ENCODE measurements around the gene TSHZ1.
"Not testable (repeated sequence)": the region's sequence is repeated elsewhere in the genome, so short reads cannot be mapped to it uniquely, and the experiment has no call there.

The TSHZ1 gene

DNA sequence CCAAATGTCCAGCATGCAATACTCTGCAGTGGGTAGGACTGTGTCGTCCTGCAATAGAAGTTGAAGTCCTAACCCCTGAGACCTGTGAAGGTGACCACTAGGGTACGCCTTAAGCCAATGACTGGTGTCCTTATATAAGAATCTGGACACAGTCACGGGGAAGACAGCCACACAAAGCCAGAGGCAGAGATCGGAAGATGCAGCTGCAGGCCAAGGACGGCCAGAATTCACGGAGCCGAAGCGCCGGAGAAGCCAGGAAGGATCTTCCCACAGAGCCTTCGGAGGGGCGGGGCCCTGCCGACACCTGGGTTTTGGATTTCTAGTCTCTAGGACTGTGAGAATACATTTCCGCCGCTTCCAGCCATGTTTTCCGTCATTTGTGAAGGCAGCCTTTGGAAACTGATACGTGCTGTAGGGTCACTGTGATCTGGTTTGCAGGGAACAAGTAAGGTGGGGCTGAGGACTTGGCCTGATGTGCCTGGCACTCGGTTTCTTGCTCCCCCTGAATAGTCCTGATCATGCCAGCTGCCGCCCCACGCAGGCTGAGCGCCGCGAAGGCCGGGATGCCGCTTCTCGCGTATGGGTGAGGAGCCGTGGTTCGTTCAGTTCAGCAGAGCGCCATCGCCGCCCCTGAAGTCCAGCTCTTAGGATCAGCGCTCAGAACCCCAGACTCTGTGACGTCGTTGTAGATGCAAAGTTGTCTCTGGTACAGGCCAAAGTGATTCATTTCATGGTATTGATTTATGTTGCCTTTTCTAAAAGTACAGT lies 40.4 kb upstream of the TSHZ1 start:
- no peaks in the 10 kb centered on the region for H3K36me3 ChIP-seq (replicated peaks)
- H3K4me3 ChIP-seq, result no peak overlapping the region
- H3K4me1 ChIP-seq, result no peaks in the 10 kb centered on the region
- H3K27me3 ChIP-seq (ENCODE audit: low read depth), result no peaks in the 10 kb centered on the region
- no peak for DNase-seq (ENCODE audit: low spot score in 2 of 2)
- H3K9me3 ChIP-seq, result no peaks in the 10 kb centered on the region
- in situ Hi-C loops (cut with MboI; ENCODE audit: low sequenced_read_pairs), result no loop called here

DNA sequence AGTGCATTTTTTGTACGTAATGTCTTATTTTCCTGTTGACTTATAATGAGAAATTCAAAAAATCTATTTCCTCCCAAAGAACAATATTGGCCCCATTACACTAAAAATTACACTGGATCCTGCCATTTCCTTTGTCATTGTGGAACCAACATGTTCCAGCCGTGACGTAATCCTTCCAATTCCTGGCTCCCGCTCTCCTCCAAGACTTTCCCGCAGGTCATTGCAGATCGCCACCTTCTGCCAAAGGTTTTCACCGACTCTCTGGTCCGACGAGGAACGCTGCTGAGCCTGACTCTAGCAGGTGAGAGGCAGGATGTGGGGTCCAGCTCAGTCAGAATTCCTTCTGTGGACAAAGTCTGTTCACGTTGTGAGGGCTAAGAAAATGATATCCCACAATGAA lies 39.7 kb upstream of the TSHZ1 start:
- Histone ChIP-seq H3K9me3 (no peaks in the 10 kb centered on the region), H3K27me3 (ENCODE audit: low read depth) (no peaks in the 10 kb centered on the region), H3K36me3 (replicated peaks) (no peaks in the 10 kb centered on the region), H3K4me1 (no peaks in the 10 kb centered on the region), H3K4me3 (no peak overlapping the region)
- in situ Hi-C loops (cut with MboI; ENCODE audit: low sequenced_read_pairs), result no loop called here
- no peak for DNase-seq (ENCODE audit: low spot score in 2 of 2)

DNA sequence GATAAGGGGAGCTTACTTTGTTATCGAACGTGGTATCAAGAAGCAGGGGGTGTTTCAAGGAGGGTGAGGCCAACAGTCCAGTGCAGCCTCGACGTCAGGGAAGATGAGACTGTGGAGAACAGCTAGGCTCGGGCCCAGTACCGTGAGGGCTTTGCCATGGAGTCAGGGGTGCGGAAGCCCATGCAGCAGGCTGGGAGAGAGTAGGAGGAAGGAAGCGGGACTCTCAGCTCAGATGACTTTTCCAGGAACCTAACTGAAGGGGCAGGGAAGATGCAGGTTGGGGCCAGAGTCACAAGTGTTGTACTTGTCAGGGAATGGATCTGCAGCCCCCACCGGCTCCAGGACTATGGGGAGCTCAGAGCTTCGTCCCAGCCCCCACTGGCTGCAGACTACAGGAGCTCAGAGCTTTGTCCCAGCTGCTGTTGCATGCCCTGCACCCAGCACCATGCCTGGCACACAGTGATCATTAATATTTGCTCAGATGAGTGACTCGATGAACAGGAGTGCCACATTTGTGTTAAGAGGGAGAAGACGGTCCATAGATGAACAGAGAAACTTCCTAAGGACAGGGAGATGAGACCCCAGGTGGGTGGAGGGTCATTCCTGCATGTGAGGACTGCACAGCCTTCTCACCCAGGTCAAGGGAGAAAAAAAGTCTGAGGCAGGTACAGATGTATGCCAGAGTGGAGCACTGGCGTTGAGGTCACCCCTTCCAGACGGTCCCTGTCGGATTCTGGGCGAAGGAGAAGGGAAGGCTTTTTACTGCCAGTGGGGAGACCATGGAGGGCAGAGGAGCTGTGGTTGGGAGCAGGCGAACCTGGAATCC lies 38.1 kb upstream of the TSHZ1 start:
- Histone ChIP-seq H3K9me3 (no peaks in the 10 kb centered on the region), H3K4me1 (no peaks in the 10 kb centered on the region), H3K27me3 (ENCODE audit: low read depth) (no peaks in the 10 kb centered on the region), H3K36me3 (replicated peaks) (no peaks in the 10 kb centered on the region), H3K4me3 (no peak overlapping the region)
- in situ Hi-C loops (cut with MboI; ENCODE audit: low sequenced_read_pairs), result no loop called here
- DNase-seq (ENCODE audit: low spot score in 2 of 2), result no peak

DNA sequence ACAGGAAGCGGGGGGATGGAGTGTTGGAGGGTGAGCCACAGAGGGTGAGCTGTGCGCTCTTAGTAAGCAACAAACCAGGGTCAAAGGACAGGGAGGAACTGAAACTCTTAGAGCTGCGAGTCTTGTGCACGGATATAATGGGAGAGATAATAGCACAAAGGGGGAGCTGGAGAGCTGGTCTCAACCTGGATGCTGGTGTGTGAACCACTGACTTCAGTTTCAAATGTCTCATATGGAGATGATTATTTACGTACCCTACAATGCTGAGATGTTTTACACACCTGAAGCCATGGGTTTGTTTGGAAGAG lies 37.5 kb upstream of the TSHZ1 start:
- in situ Hi-C loops (cut with MboI; ENCODE audit: low sequenced_read_pairs), result no loop called here
- Histone ChIP-seq H3K27me3 (ENCODE audit: low read depth) (no peaks in the 10 kb centered on the region), H3K4me1 (no peaks in the 10 kb centered on the region), H3K36me3 (replicated peaks) (no peaks in the 10 kb centered on the region), H3K9me3 (no peaks in the 10 kb centered on the region), H3K4me3 (no peak overlapping the region)
- no peak for DNase-seq (ENCODE audit: low spot score in 2 of 2)

DNA sequence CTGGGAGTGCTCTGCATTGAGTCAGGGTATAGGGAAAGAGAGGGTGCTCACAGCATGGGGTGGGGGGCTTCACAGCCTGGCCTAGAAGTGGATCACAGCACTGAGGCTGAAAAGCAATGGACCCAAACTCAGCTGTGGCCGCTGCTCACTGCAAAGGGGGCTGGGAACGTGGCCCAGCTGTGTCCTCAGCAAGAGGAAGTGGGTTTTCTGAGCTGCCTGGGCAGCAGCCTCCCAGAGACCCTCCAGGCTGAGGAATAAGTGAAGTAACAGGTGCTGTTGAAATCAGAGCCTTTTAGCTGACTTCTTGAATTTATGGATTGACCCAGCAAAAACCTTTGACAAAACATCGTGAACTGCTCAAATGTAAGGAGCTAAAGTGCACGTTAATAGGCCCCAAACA lies 36.9 kb upstream of the TSHZ1 start:
- Histone ChIP-seq H3K9me3 (no peaks in the 10 kb centered on the region), H3K4me3 (no peak overlapping the region), H3K4me1 (no peaks in the 10 kb centered on the region), H3K27me3 (ENCODE audit: low read depth) (no peaks in the 10 kb centered on the region), H3K36me3 (replicated peaks) (no peaks in the 10 kb centered on the region)
- in situ Hi-C loops (cut with MboI; ENCODE audit: low sequenced_read_pairs), result no loop called here
- DNase-seq (ENCODE audit: low spot score in 2 of 2), result no peak

DNA sequence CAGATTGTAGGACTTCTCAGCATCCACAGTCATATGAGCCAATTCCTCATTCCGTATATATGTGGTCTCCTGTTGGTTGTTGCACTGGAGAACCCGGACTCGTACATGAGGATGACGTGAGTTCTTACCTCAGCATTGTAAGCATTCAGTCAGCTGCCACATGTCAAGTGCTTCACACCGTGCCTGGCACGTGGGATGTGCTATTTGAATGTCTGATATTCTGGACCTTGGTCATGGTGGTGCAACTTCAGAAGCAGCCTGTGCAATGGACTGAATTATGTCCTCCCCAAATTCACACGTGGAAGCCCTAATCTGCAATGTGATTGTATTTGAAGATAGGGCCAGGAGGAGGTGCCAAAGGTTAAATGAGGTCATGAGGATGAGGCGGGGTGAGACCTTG lies 33.7 kb upstream of the TSHZ1 start:
- H3K36me3 ChIP-seq (replicated peaks), result no peaks in the 10 kb centered on the region
- H3K4me1 ChIP-seq, result no peaks in the 10 kb centered on the region
- no peaks in the 10 kb centered on the region for H3K27me3 ChIP-seq (ENCODE audit: low read depth)
- DNase-seq (ENCODE audit: low spot score in 2 of 2), result no peak
- in situ Hi-C loops (cut with MboI; ENCODE audit: low sequenced_read_pairs), result loop anchor here (25.0 kb wide), 1 partner anchor 310 kb away; no protein-coding TSS in a partner anchor
- H3K9me3 ChIP-seq, result no peaks in the 10 kb centered on the region
- H3K4me3 ChIP-seq, result no peak overlapping the region

DNA sequence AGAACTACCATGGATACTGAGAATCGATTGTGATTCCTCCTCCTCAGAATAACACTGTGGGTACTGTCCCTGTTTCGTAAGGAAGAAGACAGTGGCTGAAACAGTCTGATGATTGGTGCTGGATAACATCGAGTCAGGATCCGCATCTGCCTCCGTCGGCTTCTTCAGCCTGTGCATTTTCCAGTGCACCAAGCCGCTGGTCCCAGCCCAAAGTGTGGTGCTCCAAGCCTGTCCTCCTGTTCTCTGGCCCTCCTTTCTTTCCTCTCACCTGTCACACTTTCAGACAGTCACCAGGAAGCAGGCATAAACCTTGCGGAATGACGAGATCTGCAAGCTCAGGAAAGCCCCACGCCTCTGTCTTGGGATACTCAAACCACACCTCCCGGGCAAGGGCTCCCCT lies 32.2 kb upstream of the TSHZ1 start:
- no peaks in the 10 kb centered on the region for H3K4me1 ChIP-seq
- in situ Hi-C loops (cut with MboI; ENCODE audit: low sequenced_read_pairs), result loop anchor here (25.0 kb wide), 1 partner anchor 309 kb away; no protein-coding TSS in a partner anchor
- no peak for DNase-seq (ENCODE audit: low spot score in 2 of 2)
- no peaks in the 10 kb centered on the region for H3K27me3 ChIP-seq (ENCODE audit: low read depth)
- H3K9me3 ChIP-seq, result no peaks in the 10 kb centered on the region
- H3K4me3 ChIP-seq, result no peak overlapping the region
- H3K36me3 ChIP-seq (replicated peaks), result no peaks in the 10 kb centered on the region

DNA sequence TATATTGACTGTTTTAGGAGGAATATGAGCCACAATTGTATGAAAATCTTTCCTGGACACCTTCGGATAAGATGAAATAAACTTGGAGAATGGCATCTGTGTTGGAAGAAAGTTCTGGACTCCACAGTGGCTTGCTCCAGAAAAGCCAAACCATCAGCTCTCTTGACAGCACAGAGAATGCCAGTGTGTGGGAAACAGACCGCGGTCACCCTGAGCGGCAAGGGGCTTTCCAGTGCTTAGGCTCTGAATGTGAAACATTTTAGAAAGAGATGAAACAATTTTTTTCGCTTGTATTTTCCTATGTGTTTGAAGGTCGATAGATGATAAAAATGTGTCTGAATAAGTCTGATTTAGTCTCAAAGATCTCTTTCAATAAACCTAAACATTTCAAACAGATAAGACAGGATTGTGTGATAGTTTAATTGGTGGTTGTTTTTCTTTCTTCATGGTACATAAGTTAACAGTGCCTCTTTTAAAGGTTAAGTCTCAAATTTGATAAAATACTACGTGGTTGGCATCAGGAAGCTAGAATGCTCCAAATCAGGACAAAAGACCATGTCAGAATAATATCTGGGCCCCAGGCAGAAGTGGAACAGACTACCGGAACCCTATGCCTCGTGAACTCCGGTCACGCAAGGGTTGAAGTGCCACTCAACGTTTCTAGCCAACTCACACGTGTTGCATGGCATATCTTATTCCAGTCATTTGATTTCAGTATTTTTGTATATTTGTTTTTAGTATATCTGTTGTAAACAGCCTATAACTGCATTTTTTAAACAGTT lies 30.6 kb upstream of the TSHZ1 start:
- Histone ChIP-seq H3K4me3 (no peak overlapping the region), H3K36me3 (replicated peaks) (no peaks in the 10 kb centered on the region), H3K27me3 (ENCODE audit: low read depth) (no peaks in the 10 kb centered on the region), H3K9me3 (no peaks in the 10 kb centered on the region), H3K4me1 (no peaks in the 10 kb centered on the region)
- in situ Hi-C loops (cut with MboI; ENCODE audit: low sequenced_read_pairs), result loop anchor here (25.0 kb wide), 1 partner anchor 307 kb away; no protein-coding TSS in a partner anchor
- no peak for DNase-seq (ENCODE audit: low spot score in 2 of 2)

DNA sequence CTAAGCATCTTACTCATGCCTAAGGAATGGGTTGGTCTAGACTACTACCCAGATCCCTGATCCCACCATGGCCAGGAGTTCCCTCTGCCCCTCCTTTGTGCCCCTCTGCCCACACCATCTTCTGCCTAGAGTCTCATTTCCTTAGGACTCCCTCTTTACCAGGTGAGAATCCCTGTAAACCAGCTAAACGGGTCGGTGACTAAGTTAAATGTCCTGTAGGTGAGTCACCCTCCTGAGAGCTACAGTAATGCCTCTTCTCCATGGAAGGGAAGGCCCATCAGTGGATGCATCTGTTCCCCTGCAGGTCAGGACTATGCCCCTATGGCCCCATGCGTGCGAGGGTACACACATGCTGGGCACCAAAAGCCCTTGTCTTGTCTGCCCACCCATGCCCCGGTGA lies 27.1 kb upstream of the TSHZ1 start:
- Histone ChIP-seq H3K27me3 (ENCODE audit: low read depth) (no peaks in the 10 kb centered on the region), H3K4me1 (no peaks in the 10 kb centered on the region), H3K4me3 (no peak overlapping the region), H3K9me3 (no peaks in the 10 kb centered on the region), H3K36me3 (replicated peaks) (no peaks in the 10 kb centered on the region)
- in situ Hi-C loops (cut with MboI; ENCODE audit: low sequenced_read_pairs), result loop anchor here (25.0 kb wide), 1 partner anchor 304 kb away; no protein-coding TSS in a partner anchor
- no peak for DNase-seq (ENCODE audit: low spot score in 2 of 2)

DNA sequence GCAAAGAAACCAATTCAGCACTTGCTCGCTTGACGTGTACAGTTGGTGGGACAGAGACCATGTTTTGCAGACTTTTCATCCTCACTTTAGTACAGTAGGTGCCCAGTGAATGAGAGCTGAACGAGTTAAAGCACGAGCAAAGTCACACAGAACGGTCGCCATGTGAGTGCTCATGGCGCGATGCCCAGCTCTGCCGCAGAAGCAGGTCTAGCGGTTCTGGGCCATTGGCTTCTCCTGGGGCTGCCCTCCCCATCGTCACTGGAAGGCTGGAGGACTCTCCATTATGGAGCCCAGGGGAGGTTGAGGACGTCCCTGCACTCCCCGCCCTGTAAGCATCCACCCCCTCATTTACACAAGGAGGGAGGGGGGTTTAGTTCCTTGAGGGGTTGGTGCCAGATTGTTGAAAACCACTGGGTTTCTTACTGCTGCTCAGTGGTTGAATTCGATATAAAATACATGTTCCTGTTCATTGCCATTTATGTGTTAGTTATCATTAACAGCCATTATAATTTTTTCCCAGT lies 26.6 kb upstream of the TSHZ1 start:
- Histone ChIP-seq H3K4me1 (no peaks in the 10 kb centered on the region), H3K27me3 (ENCODE audit: low read depth) (no peaks in the 10 kb centered on the region), H3K4me3 (no peak overlapping the region), H3K9me3 (no peaks in the 10 kb centered on the region), H3K36me3 (replicated peaks) (no peaks in the 10 kb centered on the region)
- DNase-seq (ENCODE audit: low spot score in 2 of 2), result no peak
- in situ Hi-C loops (cut with MboI; ENCODE audit: low sequenced_read_pairs), result loop anchor here (25.0 kb wide), 1 partner anchor 303 kb away; no protein-coding TSS in a partner anchor

DNA sequence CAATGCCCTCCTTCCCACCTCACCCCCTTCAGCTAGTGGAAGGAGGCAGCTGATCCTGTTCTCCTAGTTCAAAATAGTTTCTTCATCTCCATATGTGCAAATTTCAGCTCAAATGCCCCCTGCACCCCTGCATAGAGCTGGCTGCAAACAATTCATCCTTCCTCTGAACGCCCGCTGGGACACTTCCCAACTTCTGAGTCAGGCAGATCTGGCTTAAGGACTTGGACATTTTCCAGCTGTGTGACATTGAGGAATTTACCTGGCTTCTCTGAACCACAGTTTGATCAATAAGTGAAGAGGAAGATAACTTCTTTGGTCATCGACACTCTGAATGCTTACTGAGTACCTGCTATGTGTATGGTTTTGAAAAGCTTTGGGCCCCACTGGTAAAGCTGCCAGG lies 25.1 kb upstream of the TSHZ1 start:
- Histone ChIP-seq H3K27me3 (ENCODE audit: low read depth) (no peaks in the 10 kb centered on the region), H3K4me1 (no peaks in the 10 kb centered on the region), H3K9me3 (no peaks in the 10 kb centered on the region), H3K36me3 (replicated peaks) (no peaks in the 10 kb centered on the region), H3K4me3 (no peak overlapping the region)
- in situ Hi-C loops (cut with MboI; ENCODE audit: low sequenced_read_pairs), result loop anchor here (25.0 kb wide), 1 partner anchor 302 kb away; no protein-coding TSS in a partner anchor
- DNase-seq (ENCODE audit: low spot score in 2 of 2), result no peak

DNA sequence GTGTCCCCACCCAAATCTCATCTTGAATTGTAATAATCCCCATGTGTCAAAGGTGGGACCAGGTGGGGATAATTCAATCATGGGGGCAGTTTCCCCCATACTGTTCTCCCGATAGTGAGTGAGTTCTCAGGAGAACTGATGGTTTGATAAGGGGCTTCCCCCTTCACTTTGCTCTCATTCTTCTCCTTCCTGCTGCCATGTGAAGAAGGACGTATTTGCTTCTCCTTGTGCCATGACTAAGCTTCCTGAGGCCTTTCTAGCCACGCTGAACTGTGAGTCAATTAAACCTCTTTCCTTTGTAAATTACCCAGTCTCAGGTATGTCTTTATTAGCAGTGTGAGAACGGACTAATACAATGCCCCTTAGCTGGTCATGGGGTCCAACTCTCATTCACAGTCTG lies 22.9 kb upstream of the TSHZ1 start:
- in situ Hi-C loops (cut with MboI; ENCODE audit: low sequenced_read_pairs), result loop anchor here (25.0 kb wide), 1 partner anchor 300 kb away; no protein-coding TSS in a partner anchor
- not testable (repeated sequence) for DNase-seq (ENCODE audit: low spot score in 2 of 2); H3K4me3 ChIP-seq; H3K9me3 ChIP-seq; H3K4me1 ChIP-seq; H3K27me3 ChIP-seq (ENCODE audit: low read depth); H3K36me3 ChIP-seq (replicated peaks)

DNA sequence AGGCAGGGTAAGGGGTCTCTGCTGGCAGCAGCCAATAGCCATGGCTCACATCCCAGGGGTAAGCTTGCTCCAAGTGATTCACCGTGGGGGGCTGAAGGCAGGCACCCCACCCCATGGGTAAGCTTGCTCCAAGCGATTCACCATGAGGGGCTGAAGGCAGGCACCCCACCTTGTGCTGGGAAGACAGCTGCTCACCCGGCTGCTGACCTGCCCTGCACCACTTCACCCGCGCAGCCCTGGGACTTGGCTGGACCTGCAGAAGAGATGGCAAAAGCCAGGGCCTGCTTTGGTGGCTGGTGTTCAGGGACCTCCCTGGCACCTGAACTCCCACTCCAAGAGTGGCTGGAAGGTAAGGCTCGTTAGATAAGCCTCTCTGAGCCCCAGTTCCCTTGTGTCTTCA lies 20.9 kb upstream of the TSHZ1 start:
- in situ Hi-C loops (cut with MboI; ENCODE audit: low sequenced_read_pairs), result loop anchor here (25.0 kb wide), 1 partner anchor 298 kb away; no protein-coding TSS in a partner anchor
- DNase-seq (ENCODE audit: low spot score in 2 of 2), result no peak
- Histone ChIP-seq H3K4me1 (no peaks in the 10 kb centered on the region), H3K4me3 (no peak overlapping the region), H3K9me3 (no peaks in the 10 kb centered on the region), H3K27me3 (ENCODE audit: low read depth) (no peaks in the 10 kb centered on the region), H3K36me3 (replicated peaks) (no peaks in the 10 kb centered on the region)

Measured in HAP-1 (cell line).